GM21723 (cell line): ENCODE data around the gene SLC30A9.
A peak's percentile ranks its signal among the peaks of the same experiment; 100 is the strongest.

Experiments used
- ATAC-seq: cut with Tn5 transposase; IDR thresholded peaks from one replicate; pipeline ENCODE4 v1.9.1; 2021; ENCODE audit warnings: mild to moderate bottlenecking, moderate library complexity; ENCODE audit not compliant: unreplicated experiment

Gene SLC30A9

GRCh38 chr4:41990365-41991111, at the start of gene SLC30A9:
TSS of gene SLC30A9 (plus strand) at chr4:41990530. CDS start at chr4:41990652, 122 bp downstream.
- peak; percentile 99 for ATAC-seq

GRCh38 chr4:41940834-41941233, 49.5 kb upstream of the SLC30A9 start:
- no peak for ATAC-seq

- no peak for ATAC-seq
Observed at GRCh38 chr4:41943506-41943905, 46.8 kb upstream of the SLC30A9 start.

DNA sequence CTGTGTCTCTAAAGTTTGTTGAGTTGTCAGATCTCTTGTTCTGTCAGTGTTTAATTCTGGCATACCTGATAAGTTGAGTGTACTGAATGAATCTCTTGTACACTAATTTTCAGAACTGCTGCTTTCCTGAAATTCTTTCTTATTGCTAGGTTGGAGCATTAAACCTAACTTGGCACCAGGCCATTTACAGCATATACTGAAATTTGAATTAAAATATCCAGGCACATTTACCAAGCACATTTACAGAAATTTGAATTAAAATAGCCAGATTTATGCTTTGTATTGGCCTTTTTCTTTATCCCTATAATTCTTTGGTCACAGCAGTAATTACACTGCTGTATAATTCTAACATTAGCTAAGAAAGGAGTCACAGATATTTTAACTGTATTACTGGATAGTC, 46.2 kb upstream of the SLC30A9 start:
- no peak for ATAC-seq

GRCh38 chr4:41949531-41949930, 40.8 kb upstream of the SLC30A9 start:
- ATAC-seq = no peak

- ATAC-seq = peak; percentile 59
Observed at GRCh38 chr4:41957634-41958033, 32.7 kb upstream of the SLC30A9 start.

- no peak for ATAC-seq
Observed at GRCh38 chr4:41963105-41963504, 27.2 kb upstream of the SLC30A9 start.

GRCh38 chr4:41964401-41964800, 25.9 kb upstream of the SLC30A9 start:
- ATAC-seq = no peak

DNA sequence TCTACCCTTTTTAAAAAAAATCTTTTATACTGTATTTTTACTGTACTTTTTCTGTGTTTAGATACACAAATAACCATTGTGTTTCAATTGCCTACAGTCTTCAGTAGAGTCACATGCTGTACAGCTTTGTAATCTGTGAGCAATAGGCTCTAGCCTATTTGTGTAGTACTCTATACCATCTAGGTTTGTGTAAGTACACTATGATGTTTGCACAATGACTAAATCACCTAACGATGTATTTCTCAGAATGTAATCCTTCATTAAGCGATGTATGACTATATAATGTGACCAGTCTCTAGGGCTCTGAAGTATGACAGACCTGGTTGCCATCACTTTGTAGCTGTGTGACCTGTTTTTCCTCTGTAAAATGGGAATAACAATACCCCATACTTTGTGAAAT, 22.9 kb upstream of the SLC30A9 start:
- ATAC-seq = no peak

- ATAC-seq = no peak
Observed at GRCh38 chr4:41969671-41970070, 20.7 kb upstream of the SLC30A9 start.

- ATAC-seq = no peak
Observed at GRCh38 chr4:41975341-41975740, 15.0 kb upstream of the SLC30A9 start.

DNA sequence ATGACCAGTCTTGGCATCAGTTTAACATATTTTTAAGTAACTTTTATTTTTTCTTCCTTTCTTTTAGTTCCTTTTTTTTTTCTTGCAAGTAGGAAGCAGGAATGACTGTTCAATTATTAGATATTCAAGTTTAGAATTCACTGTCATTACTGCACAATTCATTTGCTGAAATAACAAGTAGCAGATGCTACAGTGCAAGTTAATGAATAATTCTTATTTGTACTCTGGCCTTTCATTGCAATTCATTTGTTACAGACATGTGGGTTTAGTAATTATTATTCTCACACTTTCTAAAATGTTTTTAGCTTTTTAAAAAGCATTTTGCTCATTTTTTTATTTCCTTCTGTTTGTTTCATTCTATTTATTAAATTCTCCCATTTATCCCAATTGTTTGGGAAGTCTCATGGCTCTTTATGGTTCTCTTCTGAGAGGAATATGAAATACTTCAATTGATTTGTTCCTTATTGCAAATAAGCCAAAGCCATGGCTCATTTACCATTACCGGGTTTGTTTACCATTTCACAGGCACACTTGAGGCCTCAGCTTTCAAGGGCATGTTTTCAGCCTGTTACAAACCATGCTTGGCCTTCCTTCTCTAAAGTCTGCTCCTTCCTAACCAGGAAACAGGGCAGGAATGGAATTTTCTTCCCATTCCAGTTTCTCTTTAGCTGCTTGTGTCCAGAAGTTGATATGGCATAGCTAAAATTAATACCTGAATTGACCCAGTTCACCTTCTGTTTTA, 13.4 kb upstream of the SLC30A9 start:
- ATAC-seq = no peak

DNA sequence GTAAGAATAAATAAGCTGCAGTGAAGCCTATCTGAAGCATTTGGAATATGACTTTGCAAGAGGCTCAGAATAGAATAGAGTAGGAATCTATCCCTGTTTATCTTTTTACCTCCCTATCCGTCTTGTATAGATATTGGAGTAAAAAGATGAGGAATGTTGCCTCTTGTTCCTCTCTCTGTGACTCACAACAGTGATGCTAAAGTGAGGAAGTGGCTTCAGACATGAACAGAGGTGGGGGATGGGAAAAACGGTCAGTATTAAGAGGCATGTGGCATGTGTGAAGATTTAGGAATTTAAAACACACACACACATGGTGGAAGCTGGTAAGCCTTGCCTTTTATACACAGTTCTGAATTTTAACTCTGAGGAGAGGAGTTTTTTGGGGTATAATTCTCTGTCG, 12.6 kb upstream of the SLC30A9 start:
- no peak for ATAC-seq

DNA sequence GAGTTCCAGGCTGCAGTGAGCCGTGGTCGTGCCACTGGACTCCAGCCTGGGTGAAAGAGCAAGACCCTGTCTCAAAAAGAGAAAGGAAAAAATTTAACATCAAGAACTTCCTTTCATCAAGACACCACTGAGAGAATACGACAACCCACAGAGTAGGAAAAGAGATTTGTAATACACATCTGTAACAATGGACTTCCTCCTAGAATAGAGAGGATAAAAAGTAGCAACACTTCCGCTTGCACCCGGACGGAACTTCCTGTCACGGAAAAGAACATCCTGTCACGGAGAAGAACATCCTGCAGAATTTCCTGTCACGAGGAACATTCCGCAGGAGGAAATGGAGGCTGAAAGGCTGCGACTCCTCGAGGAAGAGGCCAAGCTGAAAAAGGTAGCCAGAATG, 8.9 kb upstream of the SLC30A9 start, which contains the start of gene DCAF4L1:
Gene DCAF4L1, plus strand, starts transcription at position 301 of the 400 bp plus-strand sequence. Its CDS starts 37 bp downstream, at position 338.
- ATAC-seq = no peak

- ATAC-seq = no peak
Observed at GRCh38 chr4:41982716-41983115, 7.6 kb upstream of the SLC30A9 start.

DNA sequence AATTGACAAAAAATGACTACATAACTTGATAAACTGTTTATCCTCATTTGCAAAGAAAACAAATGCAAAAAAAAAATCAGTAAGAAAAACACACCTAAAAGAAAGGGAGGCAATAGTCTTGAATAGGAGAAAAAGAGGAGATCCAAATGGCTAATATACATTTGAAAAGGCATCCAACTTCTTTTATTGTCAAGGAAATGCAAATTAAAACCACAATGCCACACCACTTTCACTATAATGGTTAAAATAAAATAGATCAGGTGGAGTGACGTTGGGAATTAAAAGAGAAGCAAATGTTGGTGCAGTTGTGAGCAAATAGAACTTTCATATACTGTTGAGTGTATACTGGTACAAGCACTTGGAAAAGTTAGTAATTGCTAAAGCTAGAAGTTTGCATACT, 5.2 kb upstream of the SLC30A9 start:
- ATAC-seq = no peak

- ATAC-seq = peak; percentile 25
Observed at GRCh38 chr4:41989994-41990364, 351 bp upstream of the SLC30A9 start.

DNA sequence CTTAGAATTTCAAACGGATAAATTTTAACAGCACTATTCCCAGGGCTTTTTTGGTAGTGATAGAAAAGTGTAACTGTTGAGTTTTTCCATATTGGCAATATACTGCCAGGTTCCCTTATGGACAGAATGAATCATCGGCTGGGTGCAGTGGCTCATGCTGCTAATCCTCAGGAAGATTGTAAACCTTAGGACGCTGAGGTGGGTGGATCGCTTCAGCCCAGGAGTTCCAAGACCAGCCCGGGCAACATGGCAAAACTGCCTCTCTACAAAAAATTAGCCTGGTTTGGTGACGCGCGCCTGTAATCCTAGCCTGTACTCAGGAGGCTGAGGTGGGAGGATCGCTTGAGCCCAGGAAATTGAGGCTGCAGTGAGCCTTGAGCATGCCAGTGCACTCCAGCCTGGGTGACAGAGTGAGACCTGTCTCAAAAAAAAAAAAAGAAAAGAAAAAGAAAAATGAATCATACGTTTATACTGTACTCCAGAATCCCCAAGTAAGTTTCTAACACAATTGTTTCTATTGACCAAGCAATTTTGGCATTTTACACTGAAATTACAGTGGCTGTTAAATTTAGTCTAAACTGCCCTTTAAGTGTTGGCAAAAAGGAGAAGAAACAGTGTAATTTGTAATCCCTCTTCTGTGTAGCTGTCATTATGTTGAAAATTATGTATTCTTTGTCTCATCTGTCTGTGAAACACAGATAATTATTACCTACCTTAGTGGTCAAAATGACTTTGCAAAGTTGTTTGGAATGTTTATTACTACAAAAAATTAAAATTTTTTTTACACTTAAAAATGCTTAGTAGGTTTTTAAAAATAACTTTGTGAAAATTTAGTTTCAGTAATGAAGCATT, 1.8 kb downstream of the SLC30A9 start:
- ATAC-seq = no peak

GRCh38 chr4:41992967-41993857, 2.9 kb downstream of the SLC30A9 start:
- no peak for ATAC-seq

GRCh38 chr4:41994461-41994985, 4.2 kb downstream of the SLC30A9 start:
- no peak for ATAC-seq
